ENCODE data around the gene OPN3.

DNA sequence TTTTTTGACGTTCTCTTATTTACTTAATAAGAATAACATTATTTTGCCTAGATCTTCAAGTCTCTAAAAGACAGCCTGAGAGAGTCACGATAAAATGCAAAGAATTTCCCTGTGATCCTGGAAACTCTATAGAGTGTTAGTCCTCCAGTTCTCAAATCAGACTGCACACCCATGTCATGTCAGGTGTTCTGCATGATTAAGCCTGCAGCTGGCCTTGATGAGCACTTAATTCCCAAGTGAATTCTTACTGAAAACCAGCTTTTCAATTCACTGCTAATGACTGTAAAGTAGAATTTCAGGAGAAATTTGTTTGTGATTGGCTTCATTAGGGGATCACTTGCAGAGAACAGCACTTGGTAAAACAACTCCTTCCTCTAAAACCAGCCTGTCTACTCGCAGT is 41.9 kb downstream of the OPN3 start:
- TF ChIP-seq, protein P1, sequence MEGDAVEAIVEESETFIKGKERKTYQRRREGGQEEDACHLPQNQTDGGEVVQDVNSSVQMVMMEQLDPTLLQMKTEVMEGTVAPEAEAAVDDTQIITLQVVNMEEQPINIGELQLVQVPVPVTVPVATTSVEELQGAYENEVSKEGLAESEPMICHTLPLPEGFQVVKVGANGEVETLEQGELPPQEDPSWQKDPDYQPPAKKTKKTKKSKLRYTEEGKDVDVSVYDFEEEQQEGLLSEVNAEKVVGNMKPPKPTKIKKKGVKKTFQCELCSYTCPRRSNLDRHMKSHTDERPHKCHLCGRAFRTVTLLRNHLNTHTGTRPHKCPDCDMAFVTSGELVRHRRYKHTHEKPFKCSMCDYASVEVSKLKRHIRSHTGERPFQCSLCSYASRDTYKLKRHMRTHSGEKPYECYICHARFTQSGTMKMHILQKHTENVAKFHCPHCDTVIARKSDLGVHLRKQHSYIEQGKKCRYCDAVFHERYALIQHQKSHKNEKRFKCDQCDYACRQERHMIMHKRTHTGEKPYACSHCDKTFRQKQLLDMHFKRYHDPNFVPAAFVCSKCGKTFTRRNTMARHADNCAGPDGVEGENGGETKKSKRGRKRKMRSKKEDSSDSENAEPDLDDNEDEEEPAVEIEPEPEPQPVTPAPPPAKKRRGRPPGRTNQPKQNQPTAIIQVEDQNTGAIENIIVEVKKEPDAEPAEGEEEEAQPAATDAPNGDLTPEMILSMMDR (IDR thresholded peaks at IDR 0.05) = no peak
- TF ChIP-seq POLR2A (IDR thresholded peaks at IDR 0.05; ENCODE audit: low read depth) = no peak
- no peak for TF ChIP-seq POLR2AphosphoS5 (IDR thresholded peaks at IDR 0.05)
